ENCODE measurements around the gene ACTC1. TPM values are rescaled to one million over a fixed set of nuclear protein-coding genes. Genes with fewer than 3 reads are reported as not detected.
"Not testable (repeated sequence)": the region's sequence is repeated elsewhere in the genome, so short reads cannot be mapped to it uniquely, and the experiment has no call there.

Gene ACTC1
- 146 TPM for polyA plus RNA-seq (2013, experiment 1 of 2; ENCODE audit: insufficient read length)
- 128 TPM for polyA plus RNA-seq (2013, experiment 2 of 2; ENCODE audit: insufficient read length)

- peak; percentile 57 for DNase-seq
These were observed at the start of gene ACTC1 for GRCh38 chr15:34795267-34796081. Gene ACTC1, minus strand, starts transcription at chr15:34795549. Its CDS starts 741 bp downstream, at chr15:34794808.

GRCh38 chr15:34841262-34841725 lies 45.9 kb upstream of the ACTC1 start:
- peak; percentile 53 for DNase-seq

DNA sequence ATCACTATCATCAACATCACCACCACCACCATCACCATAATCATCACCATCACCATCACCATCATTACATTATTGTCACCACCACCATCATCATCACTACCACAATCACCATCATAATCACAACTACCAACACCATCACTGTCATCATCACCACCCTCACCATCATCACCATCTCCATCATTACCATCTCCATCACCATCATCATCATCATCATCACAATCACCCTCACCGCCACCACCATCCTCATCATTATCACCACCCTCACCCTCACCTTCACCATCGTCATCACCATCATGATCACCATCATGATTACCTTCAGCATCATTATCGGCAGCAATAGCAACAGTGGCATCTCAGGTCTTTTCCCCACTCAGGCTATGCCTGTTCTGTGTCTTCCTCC lies 42.9 kb upstream of the ACTC1 start:
- DNase-seq = no peak

- DNase-seq = peak; percentile 71
These were observed 42.1 kb upstream of the ACTC1 start for GRCh38 chr15:34837246-34838016.

- DNase-seq = peak; percentile 8
These were observed 33.0 kb upstream of the ACTC1 start for GRCh38 chr15:34828145-34828911.

DNA sequence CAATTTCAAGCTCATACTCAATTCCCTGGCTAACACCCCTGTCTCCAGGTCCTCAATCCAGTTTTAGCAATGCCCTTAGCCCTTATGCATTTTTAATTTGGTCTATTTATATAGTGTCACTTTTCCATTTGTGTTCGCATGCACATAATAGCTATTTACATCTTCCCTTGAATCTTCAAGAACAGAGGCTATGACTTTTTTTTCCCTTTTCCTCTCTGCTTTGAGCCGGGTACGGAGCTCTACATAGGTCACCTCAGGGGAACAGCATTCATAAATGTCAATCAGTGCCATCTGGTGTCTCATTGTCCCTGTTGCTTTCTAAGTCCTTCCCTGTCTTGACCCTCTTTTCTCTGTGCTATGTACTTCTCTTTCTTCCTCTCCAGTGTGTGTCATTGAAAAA lies 26.5 kb upstream of the ACTC1 start:
- DNase-seq = no peak

DNA sequence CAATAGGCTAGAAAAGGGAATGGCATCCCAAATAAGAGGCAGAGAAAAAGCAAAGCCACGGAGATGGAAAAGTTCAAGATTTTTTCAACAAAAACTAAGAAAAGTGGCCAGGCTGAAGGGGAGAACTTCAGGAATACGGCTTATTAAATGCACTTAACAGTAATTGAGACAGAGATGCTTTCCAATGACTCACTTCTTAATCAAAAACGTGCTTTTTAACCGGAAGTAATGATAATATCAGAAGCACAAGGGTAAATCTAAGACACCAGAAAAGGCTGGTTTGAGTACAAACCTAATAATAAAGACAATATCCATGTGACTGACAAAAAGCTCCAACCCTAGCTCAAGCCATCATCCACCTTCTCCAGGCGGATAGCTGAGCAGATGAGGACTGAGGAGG lies 24.8 kb upstream of the ACTC1 start:
- DNase-seq = no peak

DNA sequence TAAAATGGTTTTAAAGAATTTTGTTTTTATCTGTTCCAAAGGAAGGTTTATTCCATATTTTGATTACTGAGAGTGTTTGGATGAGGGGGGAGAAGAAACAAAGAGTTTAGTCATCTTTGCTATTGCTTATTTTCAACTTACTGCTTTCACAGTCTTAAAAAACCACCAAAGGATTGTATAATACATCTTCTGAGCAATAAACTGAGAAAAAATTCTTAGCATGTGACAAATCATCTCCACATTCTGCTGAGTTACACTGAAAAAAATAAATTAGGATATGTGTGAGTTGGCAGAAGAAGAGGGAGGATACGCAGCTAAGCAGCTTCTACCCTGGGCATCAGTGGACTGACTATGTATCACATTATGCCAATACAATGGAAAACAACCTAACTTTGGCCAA lies 23.2 kb upstream of the ACTC1 start:
- DNase-seq = peak; percentile 58

DNA sequence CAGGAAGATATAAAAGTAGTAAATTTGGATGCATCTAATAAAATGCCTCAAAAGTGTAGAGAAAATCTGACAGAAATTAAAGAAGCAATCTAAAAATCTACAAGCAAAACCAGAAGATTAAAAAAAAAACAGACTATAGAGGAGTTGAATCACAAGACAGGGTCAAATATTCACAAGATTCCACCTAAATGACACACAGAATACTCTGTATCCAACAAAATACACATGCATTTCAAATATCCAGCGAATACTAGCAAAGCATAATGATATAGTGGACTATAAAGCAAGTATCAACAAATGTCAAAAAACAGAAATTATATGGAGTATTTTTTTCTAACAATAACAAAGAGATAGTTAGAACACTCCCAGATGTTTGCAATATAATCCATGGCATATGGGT lies 20.5 kb upstream of the ACTC1 start:
- DNase-seq = peak; percentile 47

- no peak for DNase-seq
These were observed 18.3 kb upstream of the ACTC1 start for GRCh38 chr15:34813446-34814190.

GRCh38 chr15:34812868-34813365 lies 17.6 kb upstream of the ACTC1 start:
- not testable (repeated sequence) for DNase-seq

- DNase-seq = peak; percentile 66
These were observed 17.0 kb upstream of the ACTC1 start for GRCh38 chr15:34812369-34812768.

- DNase-seq = peak; percentile 95
These were observed 15.2 kb upstream of the ACTC1 start for GRCh38 chr15:34810443-34811129.

DNA sequence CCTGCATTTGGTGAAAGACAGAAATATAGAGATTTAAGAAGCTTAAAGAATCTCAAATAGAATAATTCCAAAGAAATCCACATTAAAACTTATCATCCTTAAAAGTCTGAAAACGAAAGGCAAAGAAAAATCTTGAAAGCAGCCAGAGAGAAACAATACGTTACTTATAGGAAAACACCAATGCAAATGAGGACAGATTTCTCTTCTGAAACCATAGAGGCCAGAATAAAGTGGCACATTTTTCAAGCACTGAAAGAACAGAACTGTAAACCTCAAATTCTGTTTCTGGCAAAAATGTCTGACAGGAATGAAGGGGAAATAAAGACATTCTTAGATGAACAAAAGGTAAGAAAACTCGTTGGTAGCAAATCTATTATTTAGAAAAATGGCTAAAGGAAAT lies 13.8 kb upstream of the ACTC1 start:
- no peak for DNase-seq

- DNase-seq = peak; percentile 31
These were observed 12.7 kb upstream of the ACTC1 start for GRCh38 chr15:34808016-34808415.

DNA sequence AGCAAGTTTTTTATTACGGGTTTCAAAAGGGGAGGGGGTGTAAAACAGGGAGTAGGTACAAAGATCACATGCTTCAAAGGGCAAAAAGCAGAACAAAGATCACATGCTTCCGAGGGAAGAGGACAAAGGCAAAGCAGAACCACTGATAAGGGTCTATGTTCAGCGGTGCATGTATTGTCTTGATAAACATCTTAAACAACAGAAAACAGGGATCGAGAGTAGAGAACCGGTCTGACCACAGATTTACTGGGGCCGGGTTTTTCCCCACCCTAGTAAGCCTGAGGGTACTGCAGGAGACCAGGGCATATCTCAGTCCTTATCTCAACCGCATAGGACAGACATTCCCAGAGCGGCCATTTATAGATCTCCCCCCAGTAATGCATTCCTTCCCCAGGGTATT lies 11.9 kb upstream of the ACTC1 start:
- DNase-seq = not testable (repeated sequence)

DNA sequence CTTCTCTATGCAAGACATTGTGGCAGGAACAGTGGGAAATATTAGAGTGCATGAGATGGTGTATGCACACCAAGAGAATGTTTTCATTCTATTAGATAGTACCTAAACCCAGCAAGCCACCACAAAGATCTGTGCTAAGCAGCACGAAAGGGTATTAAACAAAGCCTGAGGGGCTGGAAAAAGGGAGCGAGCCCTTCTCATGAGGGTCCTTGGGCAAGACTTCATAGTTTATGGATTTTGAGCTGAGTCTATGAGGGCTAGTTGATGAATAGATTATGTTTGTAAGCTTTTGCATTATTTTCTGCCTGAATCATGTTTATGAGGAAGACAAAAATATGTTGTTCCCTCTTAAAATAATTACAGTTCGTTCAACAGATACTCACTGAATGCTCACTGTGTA lies 9.4 kb upstream of the ACTC1 start:
- no peak for DNase-seq

DNA sequence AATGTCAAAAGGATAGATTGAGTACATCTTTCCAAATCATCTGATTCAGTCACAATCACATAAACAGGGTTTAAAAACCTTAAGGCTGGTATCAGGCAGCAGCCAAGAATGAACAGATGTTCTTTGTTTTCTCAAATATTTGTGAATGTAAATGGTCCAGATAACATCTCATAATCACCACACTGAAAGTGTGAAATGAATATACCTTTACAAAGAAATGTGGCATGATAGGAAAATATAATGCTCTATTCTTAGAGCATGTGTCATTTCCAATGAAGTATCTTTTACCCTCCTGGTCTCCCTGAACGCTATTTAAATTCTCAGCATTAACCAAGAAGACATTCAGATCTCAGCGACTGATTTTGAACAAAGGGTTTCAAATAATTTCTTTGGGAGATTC lies 8.8 kb upstream of the ACTC1 start:
- no peak for DNase-seq

GRCh38 chr15:34802803-34803750 lies 7.7 kb upstream of the ACTC1 start:
- DNase-seq = no peak

GRCh38 chr15:34802371-34802770 lies 7.0 kb upstream of the ACTC1 start:
- DNase-seq = no peak
